MM.1S (cell line): ENCODE results near the gene GABRB2.

ENCODE experiments used
- DNase-seq: peaks from one replicate; pipeline ENCODE4 v3.0.0-alpha.2; 2015
- H2AFZ ChIP-seq: fragments of 300-600 bp; sonication (generic); 2 replicates; pipeline ENCODE4 v1.6.0; 2016; ENCODE audit warnings: antibody characterized with exemption, low read length
- H3F3A ChIP-seq: fragments of 300-600 bp; sonication (generic); 2 replicates; pipeline ENCODE4 v1.6.1; 2016; ENCODE audit warnings: mild to moderate bottlenecking, antibody characterized with exemption, low read length, moderate library complexity, mixed read lengths; ENCODE audit not compliant: insufficient read depth
- H3K27ac ChIP-seq: fragments of 300-600 bp; sonication (generic); 2 replicates; pipeline ENCODE4 v1.5.1; 2016; ENCODE audit warnings: mild to moderate bottlenecking, low read length
- H3K27me3 ChIP-seq: fragments of 300-600 bp; sonication (generic); replicated peaks from 2 replicates; pipeline ENCODE4 v1.6.0; 2016; ENCODE audit warnings: low read length; ENCODE audit not compliant: insufficient read depth
- H3K36me3 ChIP-seq: fragments of 300-600 bp; sonication (generic); replicated peaks from 2 replicates; pipeline ENCODE4 v1.6.1; 2016; ENCODE audit warnings: mild to moderate bottlenecking, low read length, mixed read lengths; ENCODE audit not compliant: insufficient read depth
- H3K4me1 ChIP-seq: fragments of 300-600 bp; sonication (generic); 2 replicates; pipeline ENCODE4 v1.6.1; 2016; ENCODE audit warnings: low read length, mixed read lengths
- H3K4me2 ChIP-seq: fragments of 300-600 bp; sonication (generic); 2 replicates; pipeline ENCODE4 v1.6.0; 2016; ENCODE audit warnings: low read depth, low read length
- H3K4me3 ChIP-seq: fragments of 300-600 bp; sonication (generic); 2 replicates; pipeline ENCODE4 v1.5.1; 2016; ENCODE audit warnings: low read length, mixed read lengths
- H3K79me2 ChIP-seq: fragments of 300-600 bp; sonication (generic); 2 replicates; pipeline ENCODE4 v1.6.1; 2016; ENCODE audit warnings: mixed run types, low read length, mixed read lengths
- H3K9ac ChIP-seq: fragments of 300-600 bp; sonication (generic); 2 replicates; pipeline ENCODE4 v1.6.1; 2016; ENCODE audit warnings: low read length, mixed read lengths
- H3K9me2 ChIP-seq: fragments of 300-600 bp; sonication (generic); replicated peaks from 2 replicates; pipeline ENCODE4 v1.6.1; 2016; ENCODE audit warnings: mild to moderate bottlenecking, low read length, mixed read lengths; ENCODE audit not compliant: insufficient read depth
- H3K9me3 ChIP-seq: fragments of 300-600 bp; sonication (generic); replicated peaks from 2 replicates; pipeline ENCODE4 v1.6.1; 2016; ENCODE audit warnings: mild to moderate bottlenecking, low read length, mixed read lengths; ENCODE audit not compliant: insufficient read depth
- H4K20me1 ChIP-seq: fragments of 300-600 bp; sonication (generic); 2 replicates; pipeline ENCODE4 v1.6.1; 2016; ENCODE audit warnings: mild to moderate bottlenecking, low read length, moderate library complexity, mixed read lengths; ENCODE audit not compliant: insufficient read depth
- EZH2 ChIP-seq: fragments of 300-600 bp; sonication (generic); optimal IDR thresholded peaks from 2 replicates; pipeline ENCODE3; 2017; ENCODE audit warnings: low read depth, mild to moderate bottlenecking, antibody characterized with exemption, low read length, mixed read lengths
- EZH2phosphoT487 ChIP-seq: fragments of 300-600 bp; sonication (generic); IDR thresholded peaks from 2 replicates; pipeline ENCODE4 v1.6.1; 2018; ENCODE audit warnings: antibody characterized with exemption, low read length
- TF ChIP-seq, protein P1 (sequence below): fragments of 300-600 bp; sonication (generic); IDR thresholded peaks from 2 replicates; pipeline ENCODE4 v1.5.1; 2016; ENCODE audit warnings: antibody characterized with exemption, low read length, mixed read lengths

GABRB2 gene

DNA sequence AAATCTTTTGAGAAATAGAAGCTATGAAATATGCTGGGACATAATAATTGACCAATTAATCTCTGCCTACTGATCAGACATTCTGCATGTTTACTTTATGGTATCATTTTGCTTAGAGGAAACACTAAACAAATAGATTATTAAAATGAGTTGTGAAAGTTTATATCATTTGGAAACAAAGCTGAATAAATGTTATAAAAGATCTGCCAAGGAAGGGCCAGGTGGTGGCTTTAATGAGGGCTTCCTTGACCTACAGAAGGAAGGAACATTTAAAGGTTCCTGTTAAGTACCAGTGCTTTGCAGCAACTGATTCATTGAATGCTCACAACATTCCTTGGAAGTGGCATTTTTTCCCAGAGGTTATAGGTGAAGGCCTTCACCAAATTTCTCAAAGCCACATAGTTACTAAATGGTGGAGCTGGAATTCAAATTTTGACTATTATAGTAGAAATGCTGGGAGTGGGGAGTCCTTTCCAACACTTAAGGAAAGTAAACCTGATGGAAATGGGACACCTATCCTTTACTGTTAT lies 250.7 kb downstream of the GABRB2 start:
- H3K9me3 ChIP-seq = no peaks in the 10 kb centered on the region
- H3K27ac ChIP-seq = no peak overlapping the region
- no peaks in the 10 kb centered on the region for H3K9me2 ChIP-seq
- no peaks in the 10 kb centered on the region for H3F3A ChIP-seq
- H3K4me3 ChIP-seq = no peak overlapping the region
- H3K4me1 ChIP-seq = no peaks in the 10 kb centered on the region
- H3K9ac ChIP-seq = no peak overlapping the region
- H4K20me1 ChIP-seq = no peaks in the 10 kb centered on the region
- no peak for DNase-seq
- no peak overlapping the region for H3K4me2 ChIP-seq
- no peaks in the 10 kb centered on the region for H3K27me3 ChIP-seq
- H3K79me2 ChIP-seq = no peaks in the 10 kb centered on the region
- TF ChIP-seq EZH2 (no peak), EZH2phosphoT487 (no peak)
- TF ChIP-seq, protein P1, sequence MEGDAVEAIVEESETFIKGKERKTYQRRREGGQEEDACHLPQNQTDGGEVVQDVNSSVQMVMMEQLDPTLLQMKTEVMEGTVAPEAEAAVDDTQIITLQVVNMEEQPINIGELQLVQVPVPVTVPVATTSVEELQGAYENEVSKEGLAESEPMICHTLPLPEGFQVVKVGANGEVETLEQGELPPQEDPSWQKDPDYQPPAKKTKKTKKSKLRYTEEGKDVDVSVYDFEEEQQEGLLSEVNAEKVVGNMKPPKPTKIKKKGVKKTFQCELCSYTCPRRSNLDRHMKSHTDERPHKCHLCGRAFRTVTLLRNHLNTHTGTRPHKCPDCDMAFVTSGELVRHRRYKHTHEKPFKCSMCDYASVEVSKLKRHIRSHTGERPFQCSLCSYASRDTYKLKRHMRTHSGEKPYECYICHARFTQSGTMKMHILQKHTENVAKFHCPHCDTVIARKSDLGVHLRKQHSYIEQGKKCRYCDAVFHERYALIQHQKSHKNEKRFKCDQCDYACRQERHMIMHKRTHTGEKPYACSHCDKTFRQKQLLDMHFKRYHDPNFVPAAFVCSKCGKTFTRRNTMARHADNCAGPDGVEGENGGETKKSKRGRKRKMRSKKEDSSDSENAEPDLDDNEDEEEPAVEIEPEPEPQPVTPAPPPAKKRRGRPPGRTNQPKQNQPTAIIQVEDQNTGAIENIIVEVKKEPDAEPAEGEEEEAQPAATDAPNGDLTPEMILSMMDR = no peak
- H3K36me3 ChIP-seq = no peaks in the 10 kb centered on the region
- H2AFZ ChIP-seq = no peak overlapping the region

DNA sequence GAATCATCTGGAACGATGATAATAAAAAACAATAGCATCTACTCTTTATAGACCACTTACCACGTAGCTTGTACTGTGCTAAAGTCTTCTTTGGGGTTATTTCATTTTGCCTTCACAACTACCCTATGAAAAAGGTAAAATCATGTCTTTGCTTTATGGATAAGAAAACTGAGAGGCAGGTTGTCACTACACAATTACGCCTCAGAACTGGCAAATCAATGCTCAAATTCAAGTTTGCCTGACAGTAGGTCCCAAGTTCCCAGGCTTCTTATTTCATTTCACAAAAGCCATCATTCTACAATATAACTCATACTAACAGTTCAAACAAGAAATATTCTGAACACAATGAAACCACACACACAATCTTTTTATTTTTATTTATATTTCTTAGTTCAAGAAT lies 258.5 kb downstream of the GABRB2 start:
- Histone ChIP-seq H2AFZ (no peak overlapping the region), H3K27ac (no peak overlapping the region), H3F3A (no peaks in the 10 kb centered on the region), H3K9me2 (no peaks in the 10 kb centered on the region), H3K9me3 (no peaks in the 10 kb centered on the region), H3K36me3 (no peaks in the 10 kb centered on the region), H4K20me1 (no peaks in the 10 kb centered on the region), H3K79me2 (no peaks in the 10 kb centered on the region), H3K27me3 (peaks cover 6% of the 10 kb centered on the region; the same call in 1 of the 2 replicates), H3K4me3 (no peak overlapping the region), H3K4me1 (no peaks in the 10 kb centered on the region), H3K9ac (no peak overlapping the region), H3K4me2 (no peak overlapping the region)
- TF ChIP-seq, protein P1 = no peak
- TF ChIP-seq EZH2 = no peak
- no peak for TF ChIP-seq EZH2phosphoT487
- DNase-seq = no peak

DNA sequence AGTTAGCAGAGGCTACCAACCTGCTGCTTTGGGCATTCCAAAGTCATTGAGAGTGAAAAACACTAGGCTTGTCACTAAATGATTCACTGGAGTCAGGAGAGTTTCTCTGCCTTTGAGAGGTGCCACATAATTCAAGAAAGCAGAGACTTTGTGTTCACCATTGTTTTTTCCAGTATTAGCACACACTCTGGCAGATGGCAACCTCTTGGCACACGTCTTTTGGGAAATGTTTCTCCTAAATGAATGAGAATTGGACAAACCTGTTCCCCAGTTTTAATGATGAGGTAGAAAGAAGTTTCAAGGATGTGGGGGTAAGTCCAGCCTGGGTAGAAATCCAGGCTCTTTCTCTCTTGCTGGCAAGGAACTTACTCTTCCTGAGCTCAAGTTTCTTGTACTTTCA lies 259.1 kb downstream of the GABRB2 start:
- Histone ChIP-seq H3K9me2 (no peaks in the 10 kb centered on the region), H3K36me3 (no peaks in the 10 kb centered on the region), H3K27ac (no peak overlapping the region), H3K9ac (no peak overlapping the region), H3K79me2 (no peaks in the 10 kb centered on the region), H3K9me3 (no peaks in the 10 kb centered on the region), H3K4me2 (no peak overlapping the region), H3F3A (no peaks in the 10 kb centered on the region), H4K20me1 (no peaks in the 10 kb centered on the region), H3K4me3 (no peak overlapping the region), H3K27me3 (peaks cover 6% of the 10 kb centered on the region; the same call in 1 of the 2 replicates), H3K4me1 (no peaks in the 10 kb centered on the region), H2AFZ (no peak overlapping the region)
- TF ChIP-seq EZH2 (no peak), EZH2phosphoT487 (no peak)
- TF ChIP-seq, protein P1 = no peak
- no peak for DNase-seq
